HEK293 (cell line): ENCODE results near the gene DHX40.

Experiments
- CTCF ChIP-seq: fragments of 450-650 bp; formaldehyde crosslinking; IDR thresholded peaks from 2 replicates; pipeline ENCODE4 v1.5.1; 2016; ENCODE audit warnings: missing biosample characterization, missing genetic modification characterization
- PBX3 ChIP-seq: sonication (generic); formaldehyde crosslinking; IDR thresholded peaks from 2 replicates; pipeline ENCODE4 v1.8.1; 2022; ENCODE audit warnings: mild to moderate bottlenecking, moderate library complexity, missing genetic modification reagents
- ZNF157 ChIP-seq: fragments of 450-650 bp; formaldehyde crosslinking; IDR thresholded peaks from 2 replicates; pipeline ENCODE4 v1.5.1; 2016; ENCODE audit warnings: missing biosample characterization, missing genetic modification characterization
- ZNF2 ChIP-seq: fragments of 450-650 bp; formaldehyde crosslinking; IDR thresholded peaks from 2 replicates; pipeline ENCODE4 v1.5.1; 2016; ENCODE audit warnings: missing biosample characterization, missing genetic modification characterization
- ZNF274 ChIP-seq, 2 experiments: fragments of 200-500 bp in 1 of 2; fragments of 450-650 bp in 1 of 2; sonication (Bioruptor generic) in 1 of 2; formaldehyde crosslinking in 1 of 2; IDR thresholded peaks; 2 replicates each; pipeline versions ENCODE4 v1.5.1 to v1.6.1; 2014 to 2016; ENCODE audit warnings: borderline replicate concordance in 1 of 2, inconsistent platforms in 1 of 2, low read length in 1 of 2, missing biosample characterization in 1 of 2, missing genetic modification characterization in 1 of 2
- ZNF362 ChIP-seq: fragments of 450-650 bp; formaldehyde crosslinking; IDR thresholded peaks from 2 replicates; pipeline ENCODE4 v1.5.1; 2016; ENCODE audit warnings: missing biosample characterization, missing genetic modification characterization
- ZNF639 ChIP-seq: fragments of 450-650 bp; formaldehyde crosslinking; IDR thresholded peaks from 2 replicates; pipeline ENCODE4 v1.5.1; 2016; ENCODE audit warnings: missing biosample characterization, missing genetic modification characterization
- ZSCAN30 ChIP-seq: fragments of 450-650 bp; IDR thresholded peaks from 2 replicates; pipeline ENCODE4 v1.5.1; 2018; ENCODE audit warnings: missing biosample characterization, mild to moderate bottlenecking, missing genetic modification characterization, moderate library complexity

- TF ChIP-seq ZNF362 (tag by site-specific recombination): no peak
- TF ChIP-seq PBX3: no peak
- TF ChIP-seq CTCF: no peak
- TF ChIP-seq ZSCAN30 (tag by site-specific recombination): no peak
- no peak for TF ChIP-seq ZNF274 (IDR thresholded peaks at IDR 0.05; ENCODE audit: low read length)
- no peak for TF ChIP-seq ZNF274 (tag by site-specific recombination; IDR thresholded peaks at IDR 0.05; ENCODE audit: borderline replicate concordance)
- no peak for TF ChIP-seq ZNF639 (tag by site-specific recombination)
- no peak for TF ChIP-seq ZNF157 (tag by site-specific recombination)
- TF ChIP-seq ZNF2 (tag by site-specific recombination): no peak
Measured at GRCh38 chr17:59627770-59628171, 62.4 kb downstream of the DHX40 start.
